Skeletal muscle satellite cell (primary cell): ENCODE measurements around the gene ALX1.
"Not testable (repeated sequence)": the region's sequence is repeated elsewhere in the genome, so short reads cannot be mapped to it uniquely, and the experiment has no call there.

Source experiments
- H3K27me3 ChIP-seq: 2 replicates; pipeline ENCODE4 v1.7.0; 2013; ENCODE audit warnings: low read length; ENCODE audit not compliant: control insufficient read depth, insufficient read depth
- H3K36me3 ChIP-seq: 2 replicates; pipeline ENCODE4 v1.7.0; 2013; ENCODE audit warnings: mild to moderate bottlenecking, control low read depth, low read length; ENCODE audit not compliant: insufficient read depth
- H3K4me1 ChIP-seq: 2 replicates; pipeline ENCODE4 v1.7.0; 2013; ENCODE audit warnings: low read length; ENCODE audit not compliant: control insufficient read depth, insufficient read depth
- H3K4me2 ChIP-seq: 2 replicates; pipeline ENCODE4 v1.7.0; 2013; ENCODE audit warnings: mild to moderate bottlenecking, low read length
- H3K4me3 ChIP-seq: 2 replicates; pipeline ENCODE4 v1.7.0; 2013; ENCODE audit warnings: low read length
- H3K9ac ChIP-seq: 2 replicates; pipeline ENCODE4 v1.7.0; 2013; ENCODE audit warnings: mild to moderate bottlenecking, low read depth, low read length, moderate library complexity
- H3K9me3 ChIP-seq: replicated peaks from 2 replicates; pipeline ENCODE4 v1.7.0; 2013; ENCODE audit warnings: mild to moderate bottlenecking, control low read depth, low read length

The ALX1 gene

DNA sequence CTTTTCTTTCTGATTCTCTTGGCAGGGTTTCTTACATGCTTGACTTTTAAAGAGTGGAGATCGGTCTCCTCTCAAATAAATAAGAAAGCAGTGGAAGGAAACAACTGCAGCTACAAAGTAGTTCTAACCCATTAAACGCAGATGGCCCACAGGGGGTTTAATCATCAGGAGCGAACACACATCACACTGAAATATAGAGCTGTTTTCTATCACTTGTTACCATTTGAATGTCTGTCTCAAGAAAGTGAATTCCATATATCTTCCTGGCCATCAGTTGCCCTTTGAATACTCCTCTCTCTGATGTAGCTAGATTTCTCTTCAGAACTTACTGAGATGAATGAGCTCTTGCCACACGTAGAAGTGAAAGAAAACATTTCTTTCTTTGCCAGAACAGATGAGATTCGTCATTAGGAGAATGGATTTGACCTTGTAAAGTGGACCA lies 29.1 kb downstream of the ALX1 start:
- no peaks in the 10 kb centered on the region for H3K9me3 ChIP-seq
- no peak overlapping the region for H3K4me2 ChIP-seq
- H3K4me1 ChIP-seq, result no peaks in the 10 kb centered on the region
- H3K36me3 ChIP-seq, result no peaks in the 10 kb centered on the region
- H3K4me3 ChIP-seq, result no peak overlapping the region
- H3K27me3 ChIP-seq, result peaks cover 27% of the 10 kb centered on the region
- H3K9ac ChIP-seq, result no peak overlapping the region

DNA sequence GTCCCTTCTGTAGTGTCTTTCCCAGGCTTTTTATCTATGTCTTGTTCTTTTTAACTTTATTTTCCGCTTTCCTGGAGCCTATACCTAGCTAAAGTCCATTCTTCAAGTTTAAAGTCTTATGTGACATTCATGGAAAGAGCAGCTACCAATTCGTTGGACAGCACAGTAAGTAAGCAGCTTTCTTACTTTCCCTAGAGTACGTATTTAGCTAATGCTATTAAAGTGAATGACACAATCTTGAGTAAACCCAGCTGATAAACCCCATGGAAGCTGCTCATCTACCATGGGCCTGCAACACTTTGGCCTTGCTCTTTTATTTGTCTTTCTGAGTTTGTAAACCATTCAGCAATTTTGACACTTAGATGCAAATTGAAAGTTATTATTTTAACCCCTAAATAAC lies 30.0 kb downstream of the ALX1 start:
- no peak overlapping the region for H3K4me2 ChIP-seq
- H3K4me3 ChIP-seq, result no peak overlapping the region

GRCh38 chr12:85310456-85311076 lies 30.5 kb downstream of the ALX1 start:
- H3K4me1 ChIP-seq, result no peaks in the 10 kb centered on the region
- H3K4me2 ChIP-seq, result no peak overlapping the region
- H3K27me3 ChIP-seq, result peaks cover 27% of the 10 kb centered on the region
- no peaks in the 10 kb centered on the region for H3K36me3 ChIP-seq
- H3K9ac ChIP-seq, result no peak overlapping the region
- H3K4me3 ChIP-seq, result no peak overlapping the region
- no peaks in the 10 kb centered on the region for H3K9me3 ChIP-seq

More for the DNA sequence above, 30.0 kb downstream of the ALX1 start:
- no peaks in the 10 kb centered on the region for H3K9me3 ChIP-seq
- no peak overlapping the region for H3K9ac ChIP-seq
- no peaks in the 10 kb centered on the region for H3K4me1 ChIP-seq
- no peaks in the 10 kb centered on the region for H3K36me3 ChIP-seq
- H3K27me3 ChIP-seq, result peaks cover 27% of the 10 kb centered on the region

GRCh38 chr12:85317866-85318636 lies 38.0 kb downstream of the ALX1 start:
- not testable (repeated sequence) for H3K4me3 ChIP-seq, H3K27me3 ChIP-seq, H3K4me1 ChIP-seq, H3K9me3 ChIP-seq, H3K9ac ChIP-seq, H3K4me2 ChIP-seq, H3K36me3 ChIP-seq

DNA sequence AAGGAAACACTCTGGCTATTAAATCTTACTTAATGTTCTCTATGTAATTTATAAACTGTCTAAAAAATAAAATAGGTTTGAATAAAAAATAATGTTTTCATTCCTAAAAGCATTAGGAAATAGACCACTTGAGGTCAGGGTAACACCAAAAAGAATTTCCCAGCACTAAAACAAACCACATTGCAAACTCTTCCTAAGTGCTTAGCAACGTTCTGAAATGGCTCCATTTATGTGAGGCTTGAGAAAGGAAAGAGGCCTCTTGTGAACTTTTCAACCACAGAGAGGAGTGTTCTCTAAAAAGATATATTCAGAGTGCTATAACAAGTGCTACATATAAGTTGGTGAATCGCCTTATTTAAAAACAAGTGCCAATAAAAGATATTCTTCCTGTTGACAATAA lies 42.7 kb downstream of the ALX1 start:
- Histone ChIP-seq H3K4me3 (no peak overlapping the region), H3K9me3 (no peaks in the 10 kb centered on the region), H3K36me3 (no peaks in the 10 kb centered on the region), H3K4me2 (no peak overlapping the region), H3K9ac (no peak overlapping the region), H3K4me1 (no peaks in the 10 kb centered on the region), H3K27me3 (peaks cover 3% of the 10 kb centered on the region)

- Histone ChIP-seq H3K4me1 (no peaks in the 10 kb centered on the region), H3K9ac (no peak overlapping the region), H3K27me3 (peaks cover 14% of the 10 kb centered on the region), H3K36me3 (no peaks in the 10 kb centered on the region), H3K4me3 (no peak overlapping the region), H3K4me2 (no peak overlapping the region), H3K9me3 (no peaks in the 10 kb centered on the region)
These were observed 45.4 kb downstream of the ALX1 start for GRCh38 chr12:85325442-85325841.

- Histone ChIP-seq H3K4me1 (no peaks in the 10 kb centered on the region), H3K4me2 (no peak overlapping the region), H3K36me3 (no peaks in the 10 kb centered on the region), H3K27me3 (peaks cover 41% of the 10 kb centered on the region), H3K9me3 (no peaks in the 10 kb centered on the region), H3K4me3 (no peak overlapping the region), H3K9ac (no peak overlapping the region)
These were observed 49.9 kb downstream of the ALX1 start for GRCh38 chr12:85329913-85330312.

GRCh38 chr12:85348779-85349178 lies 68.8 kb downstream of the ALX1 start:
- H3K4me1 ChIP-seq, result no peaks in the 10 kb centered on the region
- peaks cover 18% of the 10 kb centered on the region for H3K27me3 ChIP-seq
- no peaks in the 10 kb centered on the region for H3K36me3 ChIP-seq
- no peak overlapping the region for H3K9ac ChIP-seq
- H3K9me3 ChIP-seq, result no peaks in the 10 kb centered on the region
- H3K4me2 ChIP-seq, result no peak overlapping the region
- H3K4me3 ChIP-seq, result no peak overlapping the region

DNA sequence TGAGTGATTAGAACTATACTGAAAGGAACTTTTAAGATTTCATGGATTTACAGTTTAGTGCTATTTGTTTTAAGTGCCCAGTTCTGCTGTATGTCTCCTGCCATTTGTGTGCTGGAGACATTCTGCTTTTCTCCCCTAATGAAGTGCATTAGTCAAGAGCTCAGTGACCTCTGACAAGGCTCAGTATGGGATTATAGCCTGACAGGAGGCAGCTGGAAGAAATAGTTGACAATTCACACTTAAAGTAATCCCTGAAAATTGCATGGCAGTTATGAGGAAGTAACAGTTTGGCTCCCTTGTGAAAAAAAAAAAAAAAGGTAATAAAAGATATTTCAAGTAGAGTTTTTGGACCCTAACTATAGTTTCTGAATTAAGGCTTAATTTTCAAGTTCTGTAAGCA lies 70.3 kb downstream of the ALX1 start:
- Histone ChIP-seq H3K27me3 (peaks cover 24% of the 10 kb centered on the region), H3K36me3 (no peaks in the 10 kb centered on the region), H3K4me2 (no peak overlapping the region), H3K4me1 (no peaks in the 10 kb centered on the region), H3K9me3 (no peaks in the 10 kb centered on the region), H3K4me3 (no peak overlapping the region), H3K9ac (no peak overlapping the region)
